CD14-positive monocyte (primary cell): Measurements from ENCODE around the gene MIOX. TPM values are rescaled to one million over a fixed set of nuclear protein-coding genes. Genes with fewer than 3 reads are reported as not detected.
A peak's percentile ranks its signal among the peaks of the same experiment; 100 is the strongest.

Experiments
- DNase-seq, 3 donors: peaks; one replicate each; pipeline ENCODE4 v3.0.0-alpha.2; 2011 to 2022
- H2AFZ ChIP-seq: 2 replicates; pipeline ENCODE4 v1.6.0; 2012; ENCODE audit warnings: mild to moderate bottlenecking, low read depth, low read length, inconsistent platforms; ENCODE audit not compliant: insufficient read depth, poor library complexity, severe bottlenecking
- H3K27ac ChIP-seq, 2 donors: 1 replicate in 1 of 2; 2 replicates in 1 of 2; pipeline ENCODE4 v1.5.1; 2012 to 2013; ENCODE audit warnings: low read length in 2 of 2, control low read depth in 1 of 2, inconsistent platforms in 1 of 2, low read depth in 1 of 2, mild to moderate bottlenecking in 1 of 2
- H3K27me3 ChIP-seq, 2 donors: one replicate each; pipeline versions ENCODE4 v1.6.0 to v1.6.1; 2011 to 2013; ENCODE audit warnings: low read length in 2 of 2; ENCODE audit not compliant: control insufficient read depth in 2 of 2, insufficient read depth in 2 of 2
- H3K36me3 ChIP-seq, 2 donors: replicated peaks in 1 of 2; 1 replicate in 1 of 2; 2 replicates in 1 of 2; pipeline versions ENCODE4 v1.5.1 to v1.6.1; 2012 to 2013; ENCODE audit warnings: low read length in 2 of 2, control low read depth in 1 of 2, inconsistent platforms in 1 of 2, mild to moderate bottlenecking in 1 of 2; ENCODE audit not compliant: insufficient read depth in 2 of 2, control insufficient read depth in 1 of 2
- H3K4me1 ChIP-seq, 2 donors: 1 replicate in 1 of 2; 2 replicates in 1 of 2; pipeline versions ENCODE4 v1.5.1 to v1.6.1; 2012 to 2013; ENCODE audit warnings: low read length in 2 of 2, control low read depth in 1 of 2, inconsistent platforms in 1 of 2, mild to moderate bottlenecking in 1 of 2, moderate library complexity in 1 of 2; ENCODE audit not compliant: insufficient read depth in 2 of 2, control insufficient read depth in 1 of 2
- H3K4me2 ChIP-seq: replicated peaks from 2 replicates; pipeline ENCODE3; 2012; ENCODE audit warnings: low read length, moderate library complexity, mild to moderate bottlenecking; ENCODE audit not compliant: poor library complexity, severe bottlenecking; ENCODE audit errors: extremely low read depth
- H3K4me3 ChIP-seq, 3 experiments: fragments of 200-600 bp in 1 of 3; sonication (generic) in 1 of 3; replicated peaks in 1 of 3; 1 replicate in 2 of 3; 2 replicates in 1 of 3; pipeline ENCODE4 v1.5.1; 2011 to 2013; ENCODE audit warnings: low read length in 3 of 3, mild to moderate bottlenecking in 3 of 3, control low read depth in 2 of 3, low read depth in 2 of 3, inconsistent platforms in 1 of 3, moderate library complexity in 1 of 3
- H3K79me2 ChIP-seq: 2 replicates; pipeline ENCODE4 v1.6.0; 2012; ENCODE audit warnings: mild to moderate bottlenecking, control low read depth, inconsistent platforms, low read length, moderate library complexity; ENCODE audit not compliant: insufficient read depth
- H3K9ac ChIP-seq: 2 replicates; pipeline ENCODE4 v1.6.0; 2017; ENCODE audit warnings: low read length, mild to moderate bottlenecking; ENCODE audit not compliant: insufficient read depth, poor library complexity, severe bottlenecking
- H3K9me3 ChIP-seq, 2 donors: replicated peaks in 1 of 2; 1 replicate in 1 of 2; 2 replicates in 1 of 2; pipeline versions ENCODE4 v1.5.1 to v1.6.1; 2012 to 2013; ENCODE audit warnings: low read length in 2 of 2, control low read depth in 1 of 2; ENCODE audit not compliant: control insufficient read depth in 1 of 2, insufficient read depth in 1 of 2
- H4K20me1 ChIP-seq: 2 replicates; pipeline ENCODE4 v1.6.0; 2012; ENCODE audit warnings: mild to moderate bottlenecking, low read length, control low read depth, moderate library complexity; ENCODE audit not compliant: insufficient read depth
- H3K27ac Mint-ChIP-seq, 7 donors: one replicate each; pipeline ENCODE4 v1.8.0; 2020; ENCODE audit warnings: mild to moderate bottlenecking in 7 of 7, mixed read lengths in 7 of 7, moderate library complexity in 6 of 7, inconsistent platforms in 2 of 7
- H3K27me3 Mint-ChIP-seq, 3 donors: one replicate each; pipeline ENCODE4 v1.8.0; 2021 to 2022; ENCODE audit warnings: low read depth in 3 of 3, mild to moderate bottlenecking in 3 of 3, mixed read lengths in 3 of 3, moderate library complexity in 3 of 3, inconsistent platforms in 1 of 3
- H3K36me3 Mint-ChIP-seq, 2 donors: one replicate each; pipeline ENCODE4 v1.8.0; 2020; ENCODE audit warnings: mixed read lengths in 2 of 2, inconsistent platforms in 1 of 2, mild to moderate bottlenecking in 1 of 2
- H3K4me1 Mint-ChIP-seq: one replicate; pipeline ENCODE4 v1.8.0; 2020; ENCODE audit warnings: mild to moderate bottlenecking, mixed read lengths
- H3K4me3 Mint-ChIP-seq, 2 donors: one replicate each; pipeline ENCODE4 v1.8.0; 2020; ENCODE audit warnings: mild to moderate bottlenecking in 2 of 2, mixed read lengths in 2 of 2, moderate library complexity in 1 of 2
- H3K9me3 Mint-ChIP-seq, 7 donors: one replicate each; pipeline ENCODE4 v1.8.0; 2020 to 2022; ENCODE audit warnings: mixed read lengths in 7 of 7, mild to moderate bottlenecking in 6 of 7, moderate library complexity in 6 of 7, inconsistent platforms in 2 of 7
- WGBS: methylation state at CpG from one replicate; pipeline ENCODE4 v1.1.5; 2013; ENCODE audit warnings: missing lambda C conversion rate; ENCODE audit not compliant: insufficient coverage; 5-methylcytosine and 5-hydroxymethylcytosine counted together
- intact Hi-C, 2 donors: fragments of 100-400 bp; cut with micrococcal nuclease; formaldehyde crosslinking; loops; one replicate each; pipeline versions ENCODE4 v1.15.0 to v1.15.1; 2023
- polyA plus RNA-seq, 3 donors: library from polyadenylated mRNA; depleted of rRNA in 1 of 3; unstranded in 2 of 3; stranded (reverse) in 1 of 3; fragments of 300-500 nt in 2 of 3; fragments of >200 nt in 1 of 3; fragmentation: Illumina TruSeq in 2 of 3; gene quantifications; 1 replicate in 2 of 3; 2 replicates in 1 of 3; pipeline ENCODE4 v1.2.3, GENCODE V29; 2012 to 2021
- TF ChIP-seq, protein P1 (sequence below): fragments of 200-600 bp; IDR thresholded peaks from one replicate; pipeline ENCODE4 v1.8.0; 2022; ENCODE audit warnings: antibody characterized with exemption, mild to moderate bottlenecking

Gene MIOX
- polyA plus RNA-seq, 3 donors = not detected

- Mint-ChIP-seq H3K27me3 (peaks cover 0 to 1% (median 0%) of the 10 kb centered on the region in 3 donors), H3K36me3 (peaks cover 69 to 91% of the 10 kb centered on the region in 2 donors), H3K4me1 (peaks cover 10% of the 10 kb centered on the region), H3K9me3 (peaks cover 0 to 1% (median 0%) of the 10 kb centered on the region in 7 donors), H3K4me3 (no peak overlapping the region), H3K27ac (no peak overlapping the region)
- 98% methylated on average over 17 of the region's 18 CpGs for WGBS
- no peaks in the 10 kb centered on the region for H3K79me2 ChIP-seq
- no peak overlapping the region for H3K4me3 ChIP-seq
- no peaks in the 10 kb centered on the region for H3K9me3 ChIP-seq
- intact Hi-C loops = no loop called here
- no peak overlapping the region for H3K4me2 ChIP-seq
- peaks cover 4% of the 10 kb centered on the region for H4K20me1 ChIP-seq
- no peak overlapping the region for H3K27ac ChIP-seq
- no peak overlapping the region for H2AFZ ChIP-seq
- peaks cover 74 to 92% of the 10 kb centered on the region in 2 donors for H3K36me3 ChIP-seq
- no peaks in the 10 kb centered on the region for H3K27me3 ChIP-seq
- no peak overlapping the region for H3K9ac ChIP-seq
- no peaks in the 10 kb centered on the region for H3K4me1 ChIP-seq
- TF ChIP-seq, protein P1, sequence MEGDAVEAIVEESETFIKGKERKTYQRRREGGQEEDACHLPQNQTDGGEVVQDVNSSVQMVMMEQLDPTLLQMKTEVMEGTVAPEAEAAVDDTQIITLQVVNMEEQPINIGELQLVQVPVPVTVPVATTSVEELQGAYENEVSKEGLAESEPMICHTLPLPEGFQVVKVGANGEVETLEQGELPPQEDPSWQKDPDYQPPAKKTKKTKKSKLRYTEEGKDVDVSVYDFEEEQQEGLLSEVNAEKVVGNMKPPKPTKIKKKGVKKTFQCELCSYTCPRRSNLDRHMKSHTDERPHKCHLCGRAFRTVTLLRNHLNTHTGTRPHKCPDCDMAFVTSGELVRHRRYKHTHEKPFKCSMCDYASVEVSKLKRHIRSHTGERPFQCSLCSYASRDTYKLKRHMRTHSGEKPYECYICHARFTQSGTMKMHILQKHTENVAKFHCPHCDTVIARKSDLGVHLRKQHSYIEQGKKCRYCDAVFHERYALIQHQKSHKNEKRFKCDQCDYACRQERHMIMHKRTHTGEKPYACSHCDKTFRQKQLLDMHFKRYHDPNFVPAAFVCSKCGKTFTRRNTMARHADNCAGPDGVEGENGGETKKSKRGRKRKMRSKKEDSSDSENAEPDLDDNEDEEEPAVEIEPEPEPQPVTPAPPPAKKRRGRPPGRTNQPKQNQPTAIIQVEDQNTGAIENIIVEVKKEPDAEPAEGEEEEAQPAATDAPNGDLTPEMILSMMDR = no peak
- DNase-seq = no peak
Observed at GRCh38 chr22:50455201-50455600, 31.5 kb upstream of the MIOX start.

GRCh38 chr22:50456026-50456425, 30.6 kb upstream of the MIOX start:
- Histone ChIP-seq H3K79me2 (no peaks in the 10 kb centered on the region), H3K27ac (no peak overlapping the region), H3K27me3 (no peaks in the 10 kb centered on the region), H3K9ac (no peak overlapping the region), H3K4me3 (no peak overlapping the region), H3K4me2 (no peak overlapping the region), H4K20me1 (peaks cover 8% of the 10 kb centered on the region), H3K36me3 (peaks cover 75 to 94% of the 10 kb centered on the region in 2 donors), H2AFZ (no peak overlapping the region), H3K9me3 (no peaks in the 10 kb centered on the region), H3K4me1 (no peaks in the 10 kb centered on the region)
- no peak overlapping the region for H3K4me3 Mint-ChIP-seq
- peaks cover 0 to 1% (median 0%) of the 10 kb centered on the region in 3 donors for H3K27me3 Mint-ChIP-seq
- H3K4me1 Mint-ChIP-seq = peaks cover 10% of the 10 kb centered on the region
- peaks cover 0 to 3% (median 0%) of the 10 kb centered on the region in 7 donors for H3K9me3 Mint-ChIP-seq
- intact Hi-C loops = no loop called here
- WGBS = 90% methylated on average over 7 of the region's 11 CpGs
- no peak for DNase-seq
- H3K36me3 Mint-ChIP-seq = peaks cover 70 to 92% of the 10 kb centered on the region in 2 donors
- TF ChIP-seq, protein P1 = no peak
- H3K27ac Mint-ChIP-seq = peak overlapping the region in 2 of 7 donors; percentile 25 to 52
